Measurements from ENCODE around the gene ESYT2. TPM values are rescaled to one million over a fixed set of nuclear protein-coding genes. Genes with fewer than 3 reads are reported as not detected.

The ESYT2 gene
- total and polyA plus RNA-seq, 9 of the 15 experiments (the other 6 are each of a cell fraction or from before 2014, with no cell fraction given) = 5.8 to 86.9 (median 64.7) TPM

GRCh38 chr7:158783595-158783994, 45.7 kb downstream of the ESYT2 start:
- Histone ChIP-seq H3K4me3 (no peak overlapping the region), H2AFZ (ENCODE audit: low read depth, low read length) (no peak overlapping the region), H3K27ac (ENCODE audit: extremely low read depth, low read depth, low read length) (no peak overlapping the region), H3K4me1 (replicated peaks in 1 of 2; ENCODE audit: control insufficient read depth in 2 of 2, insufficient read depth in 2 of 2, low read length in 2 of 2) (peaks cover 0 to 11% of the 10 kb centered on the region in 2 experiments; a peak in 4 of 5 replicates), H3K9ac (ENCODE audit: insufficient read depth in 1 of 2, low read depth in 2 of 2, low read length in 2 of 2) (no peak overlapping the region), H3K36me3 (ENCODE audit: control insufficient read depth, insufficient read depth, low read length) (peaks cover 84% of the 10 kb centered on the region), H3K79me2 (ENCODE audit: control insufficient read depth, insufficient read depth, low read length) (peaks cover 20% of the 10 kb centered on the region; the same call in 2 of the 3 replicates), H3K27me3 (ENCODE audit: control insufficient read depth in 2 of 2, insufficient read depth in 2 of 2, low read length in 2 of 2) (no peaks in the 10 kb centered on the region; a peak in 1 of 5 replicates), H3K9me3 (replicated peaks; ENCODE audit: control insufficient read depth, insufficient read depth, low read depth, low read length) (peaks cover 17% of the 10 kb centered on the region), H3K4me2 (ENCODE audit: insufficient read depth, low read length) (no peak overlapping the region), H3K9me1 (ENCODE audit: control insufficient read depth, insufficient read depth, low read length) (no peaks in the 10 kb centered on the region), H4K20me1 (replicated peaks; ENCODE audit: control insufficient read depth, insufficient read depth, low read length) (no peaks in the 10 kb centered on the region)
- no TSS peak for BruUV-seq (replicated peaks)
- WGBS (ENCODE audit: insufficient coverage, low coverage, missing lambda C conversion rate) = 92% methylated on average over 8 of the region's 8 CpGs
- CTCF ChIA-PET (ENCODE audit: low intra/inter-chr PET ratio) = no interaction called here
- intact Hi-C loops (cut with micrococcal nuclease) = no loop called here
- DNase-seq (ENCODE audit: extremely low read depth in 1 of 4, low spot score in 3 of 4) (no peak), ATAC-seq (no peak), FAIRE-seq (no peak)
- TF ChIP-seq SLC30A9 (CRISPR knock-in tag; IDR thresholded peaks at IDR 0.05) (no peak), USF2 (CRISPR knock-in tag; IDR thresholded peaks at IDR 0.05) (no peak)
- POLR2A ChIA-PET = interaction anchor here (1.0 to 1.6 kb wide), 3 partner anchors 28 to 80 kb away, joined by 3 read pairs; no protein-coding TSS in a partner anchor
- in situ Hi-C loops (cut with MboI) = no loop called here

GRCh38 chr7:158782761-158783401, 46.4 kb downstream of the ESYT2 start:
- Histone ChIP-seq H3K9me1 (ENCODE audit: control insufficient read depth, insufficient read depth, low read length) (no peaks in the 10 kb centered on the region), H3K79me2 (ENCODE audit: control insufficient read depth, insufficient read depth, low read length) (peaks cover 22% of the 10 kb centered on the region; the same call in 2 of the 3 replicates), H3K9me3 (replicated peaks; ENCODE audit: control insufficient read depth, insufficient read depth, low read depth, low read length) (peaks cover 17% of the 10 kb centered on the region), H3K9ac (ENCODE audit: insufficient read depth in 1 of 2, low read depth in 2 of 2, low read length in 2 of 2) (no peak overlapping the region), H3K27ac (ENCODE audit: extremely low read depth, low read depth, low read length) (no peak overlapping the region), H3K4me2 (ENCODE audit: insufficient read depth, low read length) (no peak overlapping the region), H2AFZ (ENCODE audit: low read depth, low read length) (no peak overlapping the region), H3K27me3 (ENCODE audit: control insufficient read depth in 2 of 2, insufficient read depth in 2 of 2, low read length in 2 of 2) (no peaks in the 10 kb centered on the region; a peak in 1 of 5 replicates), H3K4me3 (no peak overlapping the region), H3K36me3 (ENCODE audit: control insufficient read depth, insufficient read depth, low read length) (peaks cover 84% of the 10 kb centered on the region), H3K4me1 (replicated peaks in 1 of 2; ENCODE audit: control insufficient read depth in 2 of 2, insufficient read depth in 2 of 2, low read length in 2 of 2) (peaks cover 0 to 11% of the 10 kb centered on the region in 2 experiments; a peak in 4 of 5 replicates), H4K20me1 (replicated peaks; ENCODE audit: control insufficient read depth, insufficient read depth, low read length) (no peaks in the 10 kb centered on the region)
- ChIA-PET POLR2A (interaction anchor here (0.5 to 1.6 kb wide), 3 partner anchors 25 to 81 kb away, joined by 3 read pairs; no protein-coding TSS in a partner anchor), CTCF (ENCODE audit: low intra/inter-chr PET ratio) (no interaction called here)
- in situ Hi-C loops (cut with MboI) = no loop called here
- FAIRE-seq (no peak), DNase-seq (ENCODE audit: extremely low read depth in 1 of 4, low spot score in 3 of 4) (peak in 1 of 4 experiments; percentile 30), ATAC-seq (peak; percentile 55; the same call in 2 of the 3 replicates)
- BruUV-seq (replicated peaks) = no TSS peak
- WGBS (ENCODE audit: insufficient coverage, low coverage, missing lambda C conversion rate) = 95% methylated on average over 20 of the region's 20 CpGs
- intact Hi-C loops (cut with micrococcal nuclease) = no loop called here
- TF ChIP-seq ZBTB43 (CRISPR knock-in tag; IDR thresholded peaks at IDR 0.05) (peak; percentile 99), FOXP1 (CRISPR knock-in tag; IDR thresholded peaks at IDR 0.05) (peak; percentile 12; the same call in 1 of the 2 replicates), CTCF (IDR thresholded peaks at IDR 0.05 in 2 of 3, conservative IDR thresholded peaks at IDR 0.05 in 1 of 3; ENCODE audit: insufficient read depth in 2 of 3, low read depth in 1 of 3, low read length in 3 of 3) (peak; percentile 27 to 34 (median 33); a peak in 3 of 6 replicates), USF1 (CRISPR knock-in tag; IDR thresholded peaks at IDR 0.05) (peak; percentile 33; the same call in 1 of the 2 replicates), MECOM (CRISPR knock-in tag; IDR thresholded peaks at IDR 0.05) (no peak), TEAD4 (IDR thresholded peaks at IDR 0.05; ENCODE audit: low read length) (no peak), TEAD4 (CRISPR knock-in tag; IDR thresholded peaks at IDR 0.05; ENCODE audit: borderline replicate concordance) (0 out of 2 replicates have a peak, but pooled peaks have one; percentile 51)

Data from K562 (cell line).